GM21367 (cell line): ENCODE data around the gene SNX33.
"Not testable (repeated sequence)": the region's sequence is repeated elsewhere in the genome, so short reads cannot be mapped to it uniquely, and the experiment has no call there.

Experiments
- ATAC-seq: cut with Tn5 transposase; IDR thresholded peaks from one replicate; pipeline ENCODE4 v1.9.1; 2021; ENCODE audit not compliant: unreplicated experiment

Gene SNX33

DNA sequence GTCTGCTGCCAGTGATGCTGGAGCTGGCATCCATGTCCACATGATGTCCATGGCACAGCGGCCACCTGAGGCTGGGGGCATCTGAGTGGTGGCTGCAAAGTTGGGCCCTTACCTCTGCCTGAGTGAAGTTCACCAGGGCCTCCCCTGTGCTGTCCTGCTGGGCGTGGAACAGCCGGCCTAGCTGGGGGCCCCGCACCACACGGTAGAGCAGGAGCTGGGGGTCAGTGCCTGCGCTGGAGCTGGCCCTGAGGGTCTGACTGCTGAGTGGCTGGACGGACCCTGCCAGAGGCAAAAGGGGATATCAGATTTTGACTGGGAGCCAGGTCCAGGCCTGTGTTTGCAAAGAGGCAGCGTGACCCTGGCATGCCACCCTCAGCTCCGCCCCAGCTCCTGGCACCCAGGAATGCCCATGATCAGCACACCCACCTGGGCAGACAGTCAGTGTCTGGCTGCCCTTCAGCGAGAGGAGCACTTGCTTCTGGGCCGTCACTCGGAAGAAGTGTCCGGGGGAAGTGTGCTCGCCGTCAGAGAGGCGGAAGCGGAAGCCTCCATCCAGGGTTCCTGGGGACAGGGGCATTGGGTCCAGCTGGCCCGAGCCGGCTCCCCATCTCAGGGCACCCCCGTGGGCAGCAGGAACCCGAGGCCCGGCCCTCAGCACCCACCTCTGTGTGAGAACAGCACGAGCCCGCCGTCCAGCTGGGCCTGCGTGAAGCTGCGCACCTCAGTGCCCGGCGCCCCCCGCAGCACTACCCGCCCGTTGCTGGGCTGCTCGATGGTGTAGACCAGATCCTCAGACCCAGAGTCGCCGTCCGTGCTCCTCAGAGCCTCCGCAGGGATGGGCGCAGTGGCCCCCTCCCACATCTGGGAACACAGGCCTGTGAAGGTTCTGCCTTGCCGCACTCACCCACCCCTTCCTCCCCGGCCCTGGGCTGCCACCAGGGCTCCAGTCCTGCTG is 34.7 kb downstream of the SNX33 start:
- no peak for ATAC-seq

GRCh38 chr15:75683646-75684312 is 36.1 kb downstream of the SNX33 start:
- ATAC-seq, result not testable (repeated sequence)

DNA sequence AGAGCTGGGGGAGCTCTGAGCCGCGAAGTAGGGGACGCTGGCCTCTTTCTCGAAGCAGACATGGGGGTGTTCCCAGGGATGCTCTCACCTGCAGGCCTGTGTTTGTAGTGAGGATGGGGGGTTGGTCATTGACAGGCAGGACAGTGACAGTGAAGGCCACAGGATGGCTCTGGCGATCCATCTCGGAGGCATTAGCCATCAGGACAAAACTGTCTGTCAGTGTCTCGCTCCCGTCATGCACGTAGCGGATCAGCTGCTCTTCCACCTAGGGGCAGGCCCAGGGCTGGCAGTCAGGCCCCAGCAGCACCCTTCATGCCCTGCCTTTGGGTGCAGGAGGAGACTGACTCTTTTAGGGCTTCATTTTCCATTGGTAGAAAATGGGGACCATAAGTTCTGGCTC is 36.9 kb downstream of the SNX33 start:
- no peak for ATAC-seq

GRCh38 chr15:75685195-75685594 is 37.5 kb downstream of the SNX33 start:
- ATAC-seq, result no peak

DNA sequence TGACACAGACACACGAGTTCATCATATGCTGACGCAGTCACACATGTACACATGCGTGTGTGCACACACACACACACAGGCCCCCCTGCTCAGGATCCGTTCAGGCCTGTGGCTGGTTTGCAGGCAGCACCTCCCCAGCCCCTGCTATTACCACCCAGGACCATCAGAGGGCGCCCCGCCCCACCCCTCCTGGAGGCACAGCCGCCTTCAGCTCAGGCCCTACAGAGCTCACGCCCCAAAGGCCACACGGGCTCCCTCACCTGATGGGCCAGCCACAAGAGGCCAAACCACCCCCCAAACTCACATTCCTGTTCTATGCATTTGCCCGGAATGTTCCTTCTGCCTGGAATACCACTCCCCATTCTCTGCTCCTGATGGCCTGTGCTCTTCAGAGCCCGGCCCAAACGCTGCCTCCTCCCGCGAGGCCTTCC is 38.5 kb downstream of the SNX33 start:
- ATAC-seq, result peak; percentile 53

DNA sequence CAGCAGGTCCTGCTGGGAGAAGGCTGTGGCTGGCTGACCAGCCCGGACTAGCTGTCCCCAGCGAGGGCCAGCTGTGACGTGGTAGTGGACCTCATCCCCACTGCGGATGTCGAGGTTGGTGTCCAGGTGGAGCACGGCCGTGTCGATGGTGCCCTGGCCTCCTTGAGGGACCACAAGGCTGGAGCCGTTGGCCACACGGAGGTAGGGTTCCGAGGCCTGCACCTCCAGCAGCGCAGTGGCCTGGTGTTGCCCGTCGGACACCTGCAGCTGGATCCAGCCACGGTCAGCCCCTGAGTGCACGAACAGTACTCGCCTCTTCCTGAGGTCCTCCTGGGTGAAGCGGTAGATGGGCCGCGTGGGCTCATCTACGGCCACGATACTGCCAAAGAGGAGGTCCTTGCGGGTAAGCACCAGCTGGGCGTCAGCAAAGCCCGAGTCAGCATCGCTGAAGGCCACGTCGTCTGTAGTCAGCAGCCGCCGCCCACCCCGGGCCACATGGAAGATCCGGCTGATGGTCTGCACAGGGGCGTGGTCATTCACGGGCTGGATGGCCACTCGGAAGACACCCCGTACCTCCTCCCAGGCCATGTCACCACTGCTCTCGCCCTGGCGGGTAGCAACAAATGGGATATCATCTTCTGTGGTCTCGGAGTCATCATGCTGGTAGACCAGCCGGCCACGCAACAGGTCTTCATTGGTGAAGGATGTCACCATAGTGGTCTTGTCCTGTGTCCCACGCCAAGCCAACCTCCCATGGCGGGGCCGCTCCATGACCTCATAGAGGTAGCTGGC is 40.0 kb downstream of the SNX33 start:
- ATAC-seq, result no peak

DNA sequence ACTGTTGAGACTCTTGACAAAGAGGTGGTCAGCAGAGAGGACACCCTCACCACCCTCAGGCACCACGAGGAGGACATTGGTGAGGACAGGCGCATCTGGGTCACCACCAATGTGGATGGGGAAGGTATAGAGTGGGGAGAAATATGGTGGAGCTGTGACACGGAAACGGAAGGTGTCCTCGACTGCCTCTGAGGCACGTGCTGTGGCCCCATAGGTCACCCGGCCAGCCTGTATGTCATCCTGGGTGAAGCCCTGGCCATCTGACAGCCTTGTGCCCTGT is 40.5 kb downstream of the SNX33 start:
- no peak for ATAC-seq

GRCh38 chr15:75688831-75689230 is 41.1 kb downstream of the SNX33 start:
- ATAC-seq, result no peak

DNA sequence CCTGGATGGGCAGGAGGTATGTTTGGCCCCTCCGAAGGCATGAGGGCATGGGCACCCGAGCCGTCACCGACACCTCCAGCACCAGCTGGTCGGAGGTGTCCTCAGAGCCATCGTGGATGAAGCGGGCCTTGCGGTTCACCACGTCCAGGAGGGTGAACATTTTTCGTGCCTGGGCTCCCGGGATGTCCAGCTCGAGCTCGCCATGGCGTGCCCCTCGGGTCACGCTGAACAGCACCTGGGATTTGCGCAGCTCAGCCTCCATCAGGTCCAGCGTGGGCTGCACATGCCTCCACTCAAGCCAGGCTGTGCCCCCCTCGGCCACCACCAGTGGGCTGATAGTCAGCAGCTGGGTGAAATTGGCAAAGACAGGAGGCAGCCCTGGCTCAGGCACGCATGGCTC is 41.7 kb downstream of the SNX33 start:
- ATAC-seq, result not testable (repeated sequence)

GRCh38 chr15:75692311-75692710 is 44.6 kb downstream of the SNX33 start:
- not testable (repeated sequence) for ATAC-seq

GRCh38 chr15:75693028-75693427 is 45.3 kb downstream of the SNX33 start:
- ATAC-seq, result not testable (repeated sequence)

DNA sequence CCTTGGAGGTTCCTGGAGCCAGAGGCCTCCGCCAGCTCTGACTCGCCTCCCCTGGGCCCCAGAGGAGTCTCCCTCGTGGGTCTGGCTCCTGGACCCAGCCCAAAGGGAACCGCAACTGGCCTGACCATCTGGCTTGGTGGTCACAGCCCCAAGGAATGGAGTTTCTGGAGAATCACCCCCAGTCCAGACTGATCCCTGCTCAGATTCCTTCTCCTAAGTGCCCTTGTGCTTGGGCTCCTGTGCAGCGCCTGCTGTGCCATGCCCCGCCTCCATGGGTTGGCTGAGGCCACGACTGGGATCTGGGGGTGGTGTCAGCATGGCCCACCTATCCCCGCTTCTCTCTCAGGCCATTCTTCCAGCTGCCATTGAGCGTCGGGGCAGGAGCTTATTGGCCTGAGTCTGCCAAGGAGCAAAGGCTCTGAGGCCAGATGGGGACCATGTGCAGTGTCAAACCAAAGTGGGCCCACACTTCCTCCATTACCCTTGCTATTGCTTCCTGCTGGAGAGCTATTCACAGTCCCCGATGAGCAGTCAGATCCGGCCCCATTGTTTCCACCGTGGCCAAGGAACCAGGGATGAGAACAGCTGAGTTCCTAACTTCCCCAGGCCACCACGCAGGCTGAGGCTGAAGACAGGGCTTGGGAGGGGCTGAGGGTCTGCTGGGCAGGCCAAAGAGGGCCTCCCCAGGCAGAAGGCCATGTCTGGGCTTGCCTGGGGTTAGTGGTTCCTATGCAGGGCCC is 46.0 kb downstream of the SNX33 start:
- ATAC-seq, result no peak

DNA sequence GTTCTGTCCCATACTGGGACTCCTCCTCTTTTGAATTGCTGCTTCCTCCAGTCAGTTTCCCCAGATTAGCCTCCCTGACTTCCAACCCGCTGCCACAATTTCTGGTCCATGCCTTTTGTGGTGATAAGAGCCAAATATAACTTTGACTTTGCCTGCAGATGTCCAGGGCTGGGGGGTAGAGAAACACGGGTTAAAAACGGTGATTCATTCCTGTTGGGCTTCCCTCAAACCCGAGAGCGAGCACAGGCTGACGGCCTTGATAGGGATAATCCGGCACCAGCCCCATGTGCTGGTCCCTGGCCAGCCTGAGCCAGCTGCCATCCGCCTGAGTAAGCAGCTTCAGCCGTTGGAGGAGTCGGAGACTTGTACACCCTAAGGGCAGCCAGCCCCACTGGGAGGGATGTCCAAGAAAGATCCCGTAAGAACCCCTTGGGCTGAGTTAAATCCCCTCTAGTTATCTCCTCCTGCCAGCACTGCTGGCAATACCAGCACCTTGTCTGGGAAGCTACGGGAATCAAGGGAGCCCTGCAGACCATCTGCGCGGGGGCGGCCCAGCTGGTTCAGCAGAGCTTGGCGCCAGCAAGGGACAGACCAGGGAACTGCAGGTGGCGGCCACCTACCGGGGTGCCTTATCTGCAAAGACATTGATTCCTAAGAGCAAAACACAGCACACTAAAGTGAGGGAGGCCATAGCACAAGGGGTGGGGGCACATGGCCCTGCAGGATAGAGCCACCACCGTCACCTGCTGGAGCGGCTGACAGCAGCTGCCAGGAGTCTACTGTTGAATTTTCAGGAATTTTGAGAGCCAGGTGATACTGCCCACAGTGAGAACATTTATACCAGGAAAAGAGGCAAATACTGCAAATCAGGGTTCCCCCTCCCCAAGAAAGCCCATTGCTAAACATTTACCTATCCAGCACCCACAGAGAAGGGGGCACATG is 46.8 kb downstream of the SNX33 start:
- ATAC-seq, result no peak

DNA sequence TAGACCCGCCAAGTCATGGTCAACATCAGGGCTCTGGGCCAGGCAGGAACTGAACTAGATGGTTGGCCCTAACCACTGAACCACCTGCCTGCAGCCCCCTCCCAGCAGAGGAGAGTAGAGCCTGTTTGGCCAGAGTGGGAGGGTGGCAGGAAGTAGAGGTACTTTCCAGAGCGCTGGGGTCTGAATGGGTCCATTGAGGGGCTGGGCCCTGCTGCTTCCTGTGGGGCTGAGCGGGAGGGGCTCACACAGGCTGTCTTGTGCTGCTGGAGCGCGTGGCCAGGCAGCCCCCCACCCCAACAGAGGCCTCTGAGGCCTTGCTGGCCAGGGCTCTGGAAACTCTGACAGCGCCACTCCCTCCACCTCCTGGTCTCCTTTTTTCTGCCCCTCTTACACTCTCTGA is 47.5 kb downstream of the SNX33 start:
- ATAC-seq, result no peak

DNA sequence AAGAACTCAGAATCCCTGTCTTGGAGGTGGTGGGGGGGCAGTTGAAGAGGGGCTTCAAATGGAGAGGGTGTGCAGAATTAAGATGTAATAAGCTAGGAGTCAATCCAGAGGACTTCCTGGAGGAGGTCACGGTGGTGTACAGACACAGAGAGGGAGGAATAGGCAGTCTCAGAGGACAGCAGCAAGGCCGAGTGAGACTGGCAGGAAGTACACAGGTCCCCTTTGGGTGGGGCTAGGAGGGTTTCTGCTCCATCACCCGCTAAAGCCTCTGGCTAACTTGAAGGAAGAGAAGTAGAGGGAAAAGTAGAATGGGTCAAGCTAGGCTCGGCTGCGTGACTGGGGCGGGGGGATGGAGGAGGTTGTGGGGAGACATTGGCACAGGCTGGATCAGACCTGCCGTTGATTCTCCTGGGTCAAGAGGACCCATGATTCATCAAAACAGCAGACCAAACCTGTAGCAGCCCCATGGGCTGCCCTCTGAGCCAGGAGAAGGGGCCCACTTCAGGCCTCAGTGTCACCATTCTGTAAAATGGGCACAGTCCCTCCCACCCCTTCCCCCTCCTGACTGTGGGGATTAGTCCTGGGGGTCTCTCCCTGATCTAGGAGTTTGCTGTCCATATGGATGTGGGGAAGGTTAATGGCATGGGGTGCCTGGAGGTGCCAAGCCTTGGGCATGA is 48.1 kb downstream of the SNX33 start:
- no peak for ATAC-seq

GRCh38 chr15:75696311-75696720 is 48.6 kb downstream of the SNX33 start:
- no peak for ATAC-seq

- ATAC-seq, result no peak
These were observed 49.1 kb downstream of the SNX33 start for GRCh38 chr15:75696854-75697259.

DNA sequence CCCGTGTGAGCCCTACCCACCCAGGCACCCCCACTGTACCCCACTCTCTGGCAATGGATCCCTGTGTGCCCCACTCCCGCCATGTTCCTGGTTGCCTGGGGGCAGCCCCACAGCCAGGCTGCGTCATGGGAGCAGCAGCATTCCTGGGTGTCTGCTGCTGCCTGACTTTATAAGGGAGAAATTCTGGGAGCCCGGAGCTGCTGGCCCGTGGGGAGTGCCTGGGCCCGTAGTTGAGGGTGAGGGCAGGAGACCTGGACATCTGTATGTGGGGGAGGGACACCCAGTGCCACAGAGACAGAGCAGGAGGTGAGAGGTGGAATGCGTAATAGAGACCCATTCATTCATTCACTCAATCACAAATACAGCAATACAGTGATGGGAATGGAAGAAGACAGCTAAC is 49.8 kb downstream of the SNX33 start:
- ATAC-seq, result no peak
